22Rv1 (cell line): ENCODE measurements around the gene PRDX3.

Experiments
- H3K27ac ChIP-seq: fragments of 450-650 bp; 2 replicates; pipeline ENCODE4 v1.5.1; 2017
- ZFX ChIP-seq: fragments of 450-650 bp; IDR thresholded peaks from 2 replicates; pipeline ENCODE4 v1.6.1; 2017; ENCODE audit warnings: antibody characterized with exemption, borderline replicate concordance
- TF ChIP-seq, protein P1 (sequence below): fragments of 450-650 bp; IDR thresholded peaks from 2 replicates; pipeline ENCODE4 v1.5.1; 2017; ENCODE audit warnings: mild to moderate bottlenecking

The PRDX3 gene

DNA sequence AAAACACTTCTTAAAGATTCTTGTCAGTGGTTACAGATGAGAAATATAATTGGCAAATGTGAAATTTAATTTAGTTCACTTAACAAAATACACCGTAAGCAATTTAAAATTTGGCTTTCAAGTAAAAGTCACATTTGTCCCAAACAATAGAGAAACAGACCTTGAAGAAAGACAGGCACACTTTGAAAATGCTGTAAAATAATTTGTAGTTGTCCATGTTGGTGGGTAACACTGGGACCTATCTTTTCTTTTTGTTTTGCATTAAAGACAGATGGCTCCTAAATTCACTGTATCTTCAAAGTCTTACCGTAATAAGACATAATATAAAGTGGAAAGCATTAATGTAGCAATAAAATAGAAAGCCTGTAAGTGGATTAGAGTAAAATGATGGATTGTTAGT is 32.0 kb upstream of the PRDX3 start:
- H3K27ac ChIP-seq: no peak overlapping the region
- no peak for TF ChIP-seq ZFX
- TF ChIP-seq, protein P1, sequence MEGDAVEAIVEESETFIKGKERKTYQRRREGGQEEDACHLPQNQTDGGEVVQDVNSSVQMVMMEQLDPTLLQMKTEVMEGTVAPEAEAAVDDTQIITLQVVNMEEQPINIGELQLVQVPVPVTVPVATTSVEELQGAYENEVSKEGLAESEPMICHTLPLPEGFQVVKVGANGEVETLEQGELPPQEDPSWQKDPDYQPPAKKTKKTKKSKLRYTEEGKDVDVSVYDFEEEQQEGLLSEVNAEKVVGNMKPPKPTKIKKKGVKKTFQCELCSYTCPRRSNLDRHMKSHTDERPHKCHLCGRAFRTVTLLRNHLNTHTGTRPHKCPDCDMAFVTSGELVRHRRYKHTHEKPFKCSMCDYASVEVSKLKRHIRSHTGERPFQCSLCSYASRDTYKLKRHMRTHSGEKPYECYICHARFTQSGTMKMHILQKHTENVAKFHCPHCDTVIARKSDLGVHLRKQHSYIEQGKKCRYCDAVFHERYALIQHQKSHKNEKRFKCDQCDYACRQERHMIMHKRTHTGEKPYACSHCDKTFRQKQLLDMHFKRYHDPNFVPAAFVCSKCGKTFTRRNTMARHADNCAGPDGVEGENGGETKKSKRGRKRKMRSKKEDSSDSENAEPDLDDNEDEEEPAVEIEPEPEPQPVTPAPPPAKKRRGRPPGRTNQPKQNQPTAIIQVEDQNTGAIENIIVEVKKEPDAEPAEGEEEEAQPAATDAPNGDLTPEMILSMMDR: no peak

DNA sequence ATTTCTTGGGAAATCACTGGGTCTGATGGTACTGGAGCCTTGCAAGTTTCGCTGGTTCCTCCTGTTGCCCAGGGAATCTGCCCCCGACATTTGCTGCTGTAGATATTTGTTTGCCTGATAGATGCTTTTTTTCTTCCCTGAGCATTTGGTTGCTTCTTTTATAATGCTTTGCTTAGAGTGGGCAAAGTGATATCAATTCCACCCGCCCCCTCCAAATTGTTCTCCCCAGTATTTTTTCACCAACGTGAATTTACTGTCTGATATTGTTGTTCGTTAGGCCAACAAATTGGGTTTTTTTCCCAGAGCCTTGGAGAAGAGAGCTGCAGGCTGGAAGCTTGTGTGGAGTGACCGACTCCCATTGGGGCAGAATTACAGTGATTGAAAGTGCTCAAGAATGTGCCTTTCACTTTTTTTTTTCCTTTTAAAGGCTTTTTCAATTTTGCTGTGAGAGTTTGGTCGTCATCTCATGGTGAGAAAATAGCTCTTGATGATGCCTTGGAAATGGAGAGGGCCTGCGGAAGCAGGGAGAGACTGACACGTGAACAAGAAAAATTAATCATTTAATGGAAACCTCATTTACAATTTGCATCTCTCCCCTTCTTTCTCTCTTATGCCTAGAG is 31.2 kb upstream of the PRDX3 start:
- H3K27ac ChIP-seq: no peak overlapping the region
- TF ChIP-seq, protein P1: peak; percentile 68
- TF ChIP-seq ZFX: no peak

DNA sequence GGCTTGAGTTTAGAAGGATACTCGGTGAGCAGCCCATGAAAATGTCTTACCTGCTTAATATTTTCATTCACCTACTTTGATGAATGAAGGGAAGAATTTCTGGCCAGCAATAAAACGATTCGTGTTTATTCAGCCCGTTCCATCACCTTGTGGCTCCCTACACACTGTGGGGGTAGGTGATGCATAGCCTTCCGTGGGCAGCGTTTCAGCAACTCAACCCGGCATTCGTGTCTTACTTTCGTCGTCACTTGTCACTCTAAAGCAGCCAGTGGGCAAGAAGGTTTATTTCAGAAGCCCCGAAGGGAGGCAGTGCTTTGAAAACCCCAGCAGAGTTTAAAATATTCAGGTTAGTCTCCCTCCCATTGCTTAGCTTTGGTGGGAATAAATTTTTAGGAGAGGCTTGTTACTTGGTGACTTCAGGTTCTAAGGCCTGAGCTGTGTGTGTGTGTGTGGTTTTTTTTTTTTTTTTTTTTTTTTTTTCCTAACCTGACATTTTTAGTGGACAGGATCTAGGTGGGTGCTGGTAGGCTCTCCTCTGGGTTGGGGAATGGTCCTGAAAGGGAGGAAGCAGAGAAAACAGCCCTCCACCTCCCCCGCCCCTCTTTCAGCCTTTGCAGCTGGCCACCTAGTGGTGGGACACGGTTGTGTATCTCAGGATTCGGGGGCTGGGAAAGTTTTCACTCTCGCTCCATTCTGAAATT is 30.6 kb upstream of the PRDX3 start:
- no peak overlapping the region for H3K27ac ChIP-seq
- TF ChIP-seq ZFX: no peak
- TF ChIP-seq, protein P1: peak; percentile 90

DNA sequence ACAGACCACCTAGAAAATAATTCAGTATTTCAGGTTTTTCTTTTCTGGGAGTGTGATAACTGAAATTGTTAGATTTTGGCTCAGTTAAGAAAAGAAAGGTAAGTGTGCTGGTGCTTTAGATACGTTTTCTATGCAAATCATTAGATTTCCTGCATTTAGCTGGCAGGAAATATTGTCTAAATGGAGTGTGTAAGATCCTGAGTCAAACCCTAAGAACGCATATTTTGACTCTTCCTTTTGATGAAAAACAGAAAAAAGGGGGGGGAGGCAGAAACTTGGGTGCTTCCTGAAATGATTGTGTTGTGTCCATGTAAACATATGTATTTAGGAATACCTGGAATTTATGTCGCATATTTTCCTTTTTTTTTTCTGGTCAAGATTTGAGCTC is 29.9 kb upstream of the PRDX3 start:
- TF ChIP-seq ZFX: no peak
- TF ChIP-seq, protein P1: no peak

DNA sequence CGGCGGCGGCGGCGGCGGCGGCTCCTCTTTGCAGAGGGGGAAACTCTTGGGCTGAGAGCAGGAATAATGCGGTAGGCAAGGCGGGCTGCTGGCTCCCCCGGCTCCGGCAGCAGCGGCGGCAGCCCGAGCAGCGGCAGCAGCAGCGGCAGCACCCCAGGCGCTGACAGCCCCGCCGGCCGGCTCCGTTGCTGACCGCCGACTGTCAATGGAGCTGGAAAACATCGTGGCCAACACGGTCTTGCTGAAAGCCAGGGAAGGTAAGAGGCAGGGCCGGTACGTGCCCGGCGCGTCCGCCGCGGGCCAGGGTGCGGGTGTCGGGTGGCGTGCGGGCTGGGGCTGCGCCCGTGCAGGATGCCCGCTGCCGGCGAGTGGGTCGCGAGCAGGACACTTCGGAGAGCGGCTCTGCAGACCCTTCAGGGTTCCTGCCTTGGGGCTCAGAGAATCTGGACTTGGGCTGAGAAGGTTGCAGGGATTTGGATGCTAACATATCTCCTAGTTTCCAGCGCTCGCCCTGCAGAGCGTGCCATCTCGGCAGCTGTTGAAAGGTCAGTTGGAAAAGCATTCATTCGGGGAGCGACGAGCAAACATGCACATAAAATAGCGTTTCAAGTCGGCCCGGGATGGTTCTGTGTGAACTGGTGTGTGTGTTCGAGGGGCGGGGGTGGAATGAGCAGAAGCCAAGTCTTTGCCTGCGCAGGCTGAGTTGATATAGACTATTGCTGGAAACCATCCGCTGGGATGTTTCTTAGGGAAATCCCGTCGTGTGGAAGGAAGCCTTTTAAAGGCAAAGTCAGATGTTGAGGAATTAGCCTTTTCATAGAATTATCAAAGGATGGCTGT is 29.3 kb upstream of the PRDX3 start:
- TF ChIP-seq ZFX: no peak
- TF ChIP-seq, protein P1: no peak
- peak overlapping the region; percentile 79; the same call in 1 of the 2 replicates for H3K27ac ChIP-seq

More for the DNA sequence above, 29.9 kb upstream of the PRDX3 start:
- no peak overlapping the region for H3K27ac ChIP-seq

DNA sequence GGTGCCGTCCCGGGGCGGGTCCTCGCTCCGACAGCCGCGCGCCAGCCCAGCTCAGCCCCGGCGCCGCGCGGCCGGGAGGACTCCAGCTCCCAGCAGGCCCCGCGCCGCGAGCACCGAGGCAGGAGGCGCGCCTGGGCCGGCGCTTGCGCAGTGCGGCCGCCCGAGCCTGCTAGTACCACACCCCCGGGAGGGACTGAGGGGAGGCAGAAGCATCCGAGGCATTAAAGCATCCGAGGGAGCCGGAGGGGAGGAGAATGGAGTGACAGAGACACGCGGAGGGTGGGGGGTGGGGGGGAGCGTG is 28.7 kb upstream of the PRDX3 start, which contains the start of gene GRK5:
Gene GRK5, plus strand, starts transcription at position 206 of the 301 bp plus-strand sequence. CDS start 347 bp downstream, outside the sequence.
- no peak for TF ChIP-seq ZFX
- TF ChIP-seq, protein P1: no peak
- peak within 1 kb of the TSS; percentile 79 for H3K27ac ChIP-seq
